Measurements from ENCODE around the gene WDR74.

WDR74 gene

GRCh38 chr11:62810748-62811147 lies 28.6 kb downstream of the WDR74 start:
- Histone ChIP-seq H2AFZ (ENCODE audit: low read depth) (no peak overlapping the region), H3K79me2 (ENCODE audit: insufficient read depth, low read depth) (no peaks in the 10 kb centered on the region), H3K4me2 (no peak overlapping the region), H3K36me3 (ENCODE audit: insufficient read depth) (no peaks in the 10 kb centered on the region), H3K27me3 (ENCODE audit: insufficient read depth, low read depth) (no peaks in the 10 kb centered on the region), H3K9ac (no peak overlapping the region), H3K27ac (no peak overlapping the region), H3K4me3 (IDR thresholded peaks at IDR 0.05; ENCODE audit: insufficient read depth, low read depth, low read length) (no peak overlapping the region), H3K4me1 (ENCODE audit: low read depth, poor library complexity, severe bottlenecking) (peaks cover 26% of the 10 kb centered on the region), H4K20me1 (ENCODE audit: insufficient read depth) (no peaks in the 10 kb centered on the region)
- no peak for TF ChIP-seq CTCF (conservative IDR thresholded peaks at IDR 0.05; ENCODE audit: low read depth, low read length)

- no peak for TF ChIP-seq CTCF (conservative IDR thresholded peaks at IDR 0.05; ENCODE audit: low read depth, low read length)
- H3K9ac ChIP-seq: peak overlapping the region; percentile 66
- no peaks in the 10 kb centered on the region for H3K27me3 ChIP-seq (ENCODE audit: insufficient read depth, low read depth)
- no peak overlapping the region for H3K4me3 ChIP-seq (IDR thresholded peaks at IDR 0.05; ENCODE audit: insufficient read depth, low read depth, low read length)
- H3K79me2 ChIP-seq (ENCODE audit: insufficient read depth, low read depth): peaks cover 20% of the 10 kb centered on the region
- H3K27ac ChIP-seq: peak overlapping the region; percentile 92
- H4K20me1 ChIP-seq (ENCODE audit: insufficient read depth): peaks cover 6% of the 10 kb centered on the region
- peak overlapping the region; percentile 63; the same call in 1 of the 2 replicates for H2AFZ ChIP-seq (ENCODE audit: low read depth)
- no peaks in the 10 kb centered on the region for H3K36me3 ChIP-seq (ENCODE audit: insufficient read depth)
- peak overlapping the region; percentile 100 for H3K4me2 ChIP-seq
- H3K4me1 ChIP-seq (ENCODE audit: low read depth, poor library complexity, severe bottlenecking): peaks cover 39% of the 10 kb centered on the region
These were observed 32.7 kb downstream of the WDR74 start for GRCh38 chr11:62806611-62807121.

GRCh38 chr11:62805961-62806441 lies 33.4 kb downstream of the WDR74 start:
- Histone ChIP-seq H3K4me1 (ENCODE audit: low read depth, poor library complexity, severe bottlenecking) (peaks cover 39% of the 10 kb centered on the region), H3K4me3 (IDR thresholded peaks at IDR 0.05; ENCODE audit: insufficient read depth, low read depth, low read length) (no peak overlapping the region), H3K4me2 (peak overlapping the region; percentile 100), H3K79me2 (ENCODE audit: insufficient read depth, low read depth) (peaks cover 20% of the 10 kb centered on the region), H3K36me3 (ENCODE audit: insufficient read depth) (no peaks in the 10 kb centered on the region), H3K27ac (peak overlapping the region; percentile 92), H4K20me1 (ENCODE audit: insufficient read depth) (peaks cover 6% of the 10 kb centered on the region), H3K27me3 (ENCODE audit: insufficient read depth, low read depth) (no peaks in the 10 kb centered on the region), H2AFZ (ENCODE audit: low read depth) (peak overlapping the region; percentile 63; the same call in 1 of the 2 replicates), H3K9ac (peak overlapping the region; percentile 66)
- no peak for TF ChIP-seq CTCF (conservative IDR thresholded peaks at IDR 0.05; ENCODE audit: low read depth, low read length)

GRCh38 chr11:62805076-62805892 lies 34.1 kb downstream of the WDR74 start, which contains the start of gene NXF1:
TSS of gene NXF1 (minus strand) at chr11:62805440. CDS start at chr11:62805356, 84 bp downstream.
- no peaks in the 10 kb centered on the region for H3K27me3 ChIP-seq (ENCODE audit: insufficient read depth, low read depth)
- H3K27ac ChIP-seq: peak within 1 kb of the TSS; percentile 92
- peak within 1 kb of the TSS; percentile 63; the same call in 1 of the 2 replicates for H2AFZ ChIP-seq (ENCODE audit: low read depth)
- H4K20me1 ChIP-seq (ENCODE audit: insufficient read depth): peaks cover 6% of the 10 kb centered on the region
- peak within 1 kb of the TSS; percentile 100 for H3K4me2 ChIP-seq
- TF ChIP-seq CTCF (conservative IDR thresholded peaks at IDR 0.05; ENCODE audit: low read depth, low read length): no peak
- peak within 1 kb of the TSS; percentile 66 for H3K9ac ChIP-seq
- no peaks in the 10 kb centered on the region for H3K36me3 ChIP-seq (ENCODE audit: insufficient read depth)
- peaks cover 20% of the 10 kb centered on the region for H3K79me2 ChIP-seq (ENCODE audit: insufficient read depth, low read depth)
- peak within 1 kb of the TSS; percentile 40 for H3K4me3 ChIP-seq (IDR thresholded peaks at IDR 0.05; ENCODE audit: insufficient read depth, low read depth, low read length)
- H3K4me1 ChIP-seq (ENCODE audit: low read depth, poor library complexity, severe bottlenecking): peaks cover 39% of the 10 kb centered on the region

Data from KMS-11 (cell line).